Esophagus muscularis mucosa (tissue), 4 donors: ENCODE measurements around the gene PNISR. TPM values are rescaled to one million over a fixed set of nuclear protein-coding genes. Genes with fewer than 3 reads are reported as not detected.

Experiments used
- DNase-seq: peaks from one replicate; pipeline ENCODE4 v3.0.0-alpha.2; 2017; ENCODE audit errors: extremely low spot score
- H3K27ac ChIP-seq, 4 donors: fragments of 200-600 bp; sonication (generic); replicated peaks in 1 of 4; 1 replicate in 3 of 4; 2 replicates in 1 of 4; pipeline ENCODE4 v1.5.1; 2016 to 2019; ENCODE audit warnings: mild to moderate bottlenecking in 1 of 4
- H3K27me3 ChIP-seq, 4 donors: fragments of 200-600 bp; sonication (generic); one replicate each; pipeline versions ENCODE4 v1.5.1 to v1.6.0; 2016 to 2019
- H3K36me3 ChIP-seq, 4 donors: fragments of 200-600 bp; sonication (generic); one replicate each; pipeline ENCODE4 v1.5.1; 2016 to 2019
- H3K4me1 ChIP-seq, 4 donors: fragments of 200-600 bp; sonication (generic); one replicate each; pipeline ENCODE4 v1.5.1; 2016 to 2019
- H3K4me3 ChIP-seq, 4 donors: fragments of 200-600 bp; sonication (generic); 1 replicate in 2 of 4; 2 replicates in 2 of 4; pipeline ENCODE4 v1.5.1; 2016 to 2019; ENCODE audit warnings: mild to moderate bottlenecking in 4 of 4, moderate library complexity in 1 of 4
- H3K9me3 ChIP-seq, 4 donors: fragments of 200-600 bp; sonication (generic); 1 replicate in 3 of 4; 2 replicates in 1 of 4; pipeline ENCODE4 v1.5.1; 2016 to 2019
- CTCF ChIP-seq, 3 experiments: fragments of 200-600 bp in 2 of 3; fragments of 450-650 bp in 1 of 3; sonication (generic) in 2 of 3; IDR thresholded peaks; one replicate each; pipeline ENCODE4 v1.5.1; 2017 to 2019; ENCODE audit warnings: antibody characterized with exemption in 3 of 3, mild to moderate bottlenecking in 2 of 3, moderate library complexity in 1 of 3
- EP300 ChIP-seq: sonication (generic); formaldehyde crosslinking; IDR thresholded peaks from one replicate; pipeline ENCODE4 v1.6.1; 2017; ENCODE audit warnings: antibody characterized with exemption
- POLR2A ChIP-seq: fragments of 450-650 bp; IDR thresholded peaks from one replicate; pipeline ENCODE4 v1.6.1; 2017; ENCODE audit warnings: antibody characterized with exemption, moderate library complexity, mild to moderate bottlenecking, low read depth
- POLR2AphosphoS5 ChIP-seq, 2 donors: sonication (generic); formaldehyde crosslinking; IDR thresholded peaks; one replicate each; pipeline ENCODE4 v1.6.1; 2017; ENCODE audit warnings: antibody characterized with exemption in 2 of 2
- WGBS: methylation state at CpG from one replicate; pipeline ENCODE4 v1.1.5; 2018; 5-methylcytosine and 5-hydroxymethylcytosine counted together
- intact Hi-C: fragments of 100-400 bp; cut with DNase I; formaldehyde crosslinking; loops from one replicate; pipeline ENCODE4 v1.15.1; 2023
- total RNA-seq, 4 donors: library from RNA; depleted of rRNA; stranded (reverse); fragments of >200 nt; gene quantifications; one replicate each; pipeline versions ENCODE4 v1.1.0 to v1.2.1, GENCODE V29; 2016

The PNISR gene
- total RNA-seq, 4 donors from 2014 or later = 45.6 to 115 (median 57.4) TPM

- intact Hi-C loops = loop anchor here (10.0 kb wide), 1 partner anchor 91 kb away; the partner anchor contains the start of gene USP45
- no peak for DNase-seq
- WGBS = 31% methylated on average over 5 of the region's 5 CpGs
- no peaks in the 10 kb centered on the region for H3K27me3 ChIP-seq
- TF ChIP-seq CTCF (IDR thresholded peaks at IDR 0.05) (no peak), EP300 (no peak), POLR2A (no peak), POLR2AphosphoS5 (IDR thresholded peaks at IDR 0.05) (no peak)
- peaks cover 53 to 72% (median 71%) of the 10 kb centered on the region in 4 donors for H3K4me1 ChIP-seq
- H3K9me3 ChIP-seq = no peaks in the 10 kb centered on the region
- H3K4me3 ChIP-seq = peak overlapping the region; percentile 86 to 96 (median 93)
- peaks cover 0 to 6% (median 2%) of the 10 kb centered on the region in 4 donors for H3K36me3 ChIP-seq
- peak overlapping the region; percentile 96 to 99 (median 97) for H3K27ac ChIP-seq
These were observed 1.1 kb downstream of the PNISR start for GRCh38 chr6:99424022-99424421.

GRCh38 chr6:99422912-99423311, 2.2 kb downstream of the PNISR start:
- peaks cover 59 to 83% (median 80%) of the 10 kb centered on the region in 4 donors for H3K4me1 ChIP-seq
- intact Hi-C loops = loop anchor here (10.0 kb wide), 1 partner anchor 92 kb away; the partner anchor contains the start of gene USP45
- no peak overlapping the region for H3K27ac ChIP-seq
- peak overlapping the region in 3 of 4 donors; percentile 86 to 95 (median 91) for H3K4me3 ChIP-seq
- DNase-seq = no peak
- TF ChIP-seq CTCF (IDR thresholded peaks at IDR 0.05) = no peak
- TF ChIP-seq POLR2A = no peak
- TF ChIP-seq POLR2AphosphoS5 (IDR thresholded peaks at IDR 0.05) = no peak
- no peak for TF ChIP-seq EP300
- H3K9me3 ChIP-seq = no peaks in the 10 kb centered on the region
- no peaks in the 10 kb centered on the region for H3K27me3 ChIP-seq
- H3K36me3 ChIP-seq = peaks cover 0 to 6% (median 2%) of the 10 kb centered on the region in 4 donors
- WGBS = 90% methylated on average over 6 of the region's 6 CpGs

DNA sequence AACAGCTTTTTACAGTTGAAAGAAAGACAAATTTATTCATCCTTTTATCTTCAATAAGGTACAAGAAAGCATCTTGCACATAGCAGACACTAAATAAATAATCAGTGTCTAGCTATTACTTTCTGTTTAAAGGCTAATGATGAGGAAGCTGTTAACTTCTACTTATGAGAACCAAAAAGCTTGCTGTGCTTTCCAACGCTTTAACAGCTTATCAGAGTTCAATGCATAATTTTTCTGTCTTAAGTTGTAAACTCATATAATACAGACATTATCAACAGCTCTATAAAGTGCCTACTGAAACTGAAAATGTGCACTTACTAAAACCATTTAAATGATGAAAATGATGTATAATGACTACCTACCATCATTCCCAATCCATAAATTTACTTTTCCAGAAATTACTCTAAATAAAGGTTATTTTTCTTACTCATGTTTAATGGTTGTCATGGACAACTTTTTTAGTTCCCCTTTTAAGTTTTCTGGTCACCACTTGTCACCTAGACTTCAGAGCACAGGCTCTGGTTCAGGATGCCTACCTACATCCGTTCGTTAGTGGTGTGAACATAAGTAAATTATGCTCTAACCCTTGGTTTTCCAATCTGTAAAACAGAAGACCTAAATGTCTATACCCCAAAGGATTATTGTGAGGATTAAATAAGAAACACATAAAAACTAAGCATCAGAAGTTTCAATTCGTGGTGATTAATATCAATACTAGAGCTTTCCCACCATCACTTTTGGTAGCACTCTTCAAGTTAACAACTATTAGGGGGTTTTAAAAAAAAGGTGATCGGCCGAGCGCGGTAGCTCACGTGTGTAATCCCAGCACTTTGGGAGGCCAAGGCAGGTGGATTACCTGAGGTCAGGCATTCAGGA, 8.0 kb downstream of the PNISR start:
- intact Hi-C loops = no loop called here
- no peak for DNase-seq
- H3K4me1 ChIP-seq = peaks cover 55 to 97% (median 95%) of the 10 kb centered on the region in 4 donors
- WGBS = 78% methylated on average over 9 of the region's 9 CpGs
- no peak overlapping the region for H3K4me3 ChIP-seq
- peaks cover 0 to 7% (median 2%) of the 10 kb centered on the region in 4 donors for H3K36me3 ChIP-seq
- H3K9me3 ChIP-seq = no peaks in the 10 kb centered on the region
- no peak for TF ChIP-seq POLR2AphosphoS5 (IDR thresholded peaks at IDR 0.05)
- no peak for TF ChIP-seq POLR2A
- no peak for TF ChIP-seq EP300
- TF ChIP-seq CTCF (IDR thresholded peaks at IDR 0.05) = no peak
- no peak overlapping the region for H3K27ac ChIP-seq
- no peaks in the 10 kb centered on the region for H3K27me3 ChIP-seq

DNA sequence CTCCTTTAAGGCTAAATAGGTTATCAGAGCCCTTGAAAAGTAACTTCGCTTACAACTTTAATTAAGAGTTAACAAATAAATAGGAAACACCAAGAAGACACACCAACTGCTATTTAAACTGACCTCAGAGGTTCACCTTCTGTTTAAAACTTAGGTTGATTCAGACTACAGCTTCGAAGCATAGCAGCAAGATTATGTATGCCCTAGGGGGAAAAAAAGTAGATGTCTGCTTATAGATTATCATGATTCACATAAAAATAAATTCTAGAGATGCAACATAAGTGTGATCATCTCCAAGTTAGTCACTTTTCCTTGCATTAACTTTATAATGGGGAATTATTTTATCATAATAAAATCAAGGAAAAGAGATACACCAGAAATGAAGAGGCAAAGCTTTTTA, 8.9 kb downstream of the PNISR start:
- DNase-seq = no peak
- peaks cover 0 to 3% (median 0%) of the 10 kb centered on the region in 4 donors for H3K36me3 ChIP-seq
- intact Hi-C loops = no loop called here
- peaks cover 48 to 97% (median 95%) of the 10 kb centered on the region in 4 donors for H3K4me1 ChIP-seq
- no peaks in the 10 kb centered on the region for H3K27me3 ChIP-seq
- no peak overlapping the region for H3K27ac ChIP-seq
- no peak for TF ChIP-seq POLR2A
- no peak for TF ChIP-seq EP300
- TF ChIP-seq CTCF (IDR thresholded peaks at IDR 0.05) = no peak
- TF ChIP-seq POLR2AphosphoS5 (IDR thresholded peaks at IDR 0.05) = no peak
- no peaks in the 10 kb centered on the region for H3K9me3 ChIP-seq
- no peak overlapping the region for H3K4me3 ChIP-seq
- WGBS = 79% methylated on average over 2 of the region's 2 CpGs
